Measurements from ENCODE around the gene EFHC1.

GRCh38 chr6:52564856-52565255 lies 144.7 kb downstream of the EFHC1 start:
- TF ChIP-seq EZH2phosphoT487 (IDR thresholded peaks at IDR 0.05; ENCODE audit: low read depth, severe bottlenecking, unreplicated experiment) (no peak), EZH2 (IDR thresholded peaks at IDR 0.05; ENCODE audit: borderline replicate concordance) (no peak)
- TF ChIP-seq, protein P1, sequence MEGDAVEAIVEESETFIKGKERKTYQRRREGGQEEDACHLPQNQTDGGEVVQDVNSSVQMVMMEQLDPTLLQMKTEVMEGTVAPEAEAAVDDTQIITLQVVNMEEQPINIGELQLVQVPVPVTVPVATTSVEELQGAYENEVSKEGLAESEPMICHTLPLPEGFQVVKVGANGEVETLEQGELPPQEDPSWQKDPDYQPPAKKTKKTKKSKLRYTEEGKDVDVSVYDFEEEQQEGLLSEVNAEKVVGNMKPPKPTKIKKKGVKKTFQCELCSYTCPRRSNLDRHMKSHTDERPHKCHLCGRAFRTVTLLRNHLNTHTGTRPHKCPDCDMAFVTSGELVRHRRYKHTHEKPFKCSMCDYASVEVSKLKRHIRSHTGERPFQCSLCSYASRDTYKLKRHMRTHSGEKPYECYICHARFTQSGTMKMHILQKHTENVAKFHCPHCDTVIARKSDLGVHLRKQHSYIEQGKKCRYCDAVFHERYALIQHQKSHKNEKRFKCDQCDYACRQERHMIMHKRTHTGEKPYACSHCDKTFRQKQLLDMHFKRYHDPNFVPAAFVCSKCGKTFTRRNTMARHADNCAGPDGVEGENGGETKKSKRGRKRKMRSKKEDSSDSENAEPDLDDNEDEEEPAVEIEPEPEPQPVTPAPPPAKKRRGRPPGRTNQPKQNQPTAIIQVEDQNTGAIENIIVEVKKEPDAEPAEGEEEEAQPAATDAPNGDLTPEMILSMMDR (IDR thresholded peaks at IDR 0.05; ENCODE audit: poor library complexity) = no peak
